ENCODE data around the gene TMEM150B. TPM values are rescaled to one million over a fixed set of nuclear protein-coding genes. Genes with fewer than 3 reads are reported as not detected.

TMEM150B gene
- total RNA-seq, 1 donor from 2014 or later = 1.4 TPM

DNA sequence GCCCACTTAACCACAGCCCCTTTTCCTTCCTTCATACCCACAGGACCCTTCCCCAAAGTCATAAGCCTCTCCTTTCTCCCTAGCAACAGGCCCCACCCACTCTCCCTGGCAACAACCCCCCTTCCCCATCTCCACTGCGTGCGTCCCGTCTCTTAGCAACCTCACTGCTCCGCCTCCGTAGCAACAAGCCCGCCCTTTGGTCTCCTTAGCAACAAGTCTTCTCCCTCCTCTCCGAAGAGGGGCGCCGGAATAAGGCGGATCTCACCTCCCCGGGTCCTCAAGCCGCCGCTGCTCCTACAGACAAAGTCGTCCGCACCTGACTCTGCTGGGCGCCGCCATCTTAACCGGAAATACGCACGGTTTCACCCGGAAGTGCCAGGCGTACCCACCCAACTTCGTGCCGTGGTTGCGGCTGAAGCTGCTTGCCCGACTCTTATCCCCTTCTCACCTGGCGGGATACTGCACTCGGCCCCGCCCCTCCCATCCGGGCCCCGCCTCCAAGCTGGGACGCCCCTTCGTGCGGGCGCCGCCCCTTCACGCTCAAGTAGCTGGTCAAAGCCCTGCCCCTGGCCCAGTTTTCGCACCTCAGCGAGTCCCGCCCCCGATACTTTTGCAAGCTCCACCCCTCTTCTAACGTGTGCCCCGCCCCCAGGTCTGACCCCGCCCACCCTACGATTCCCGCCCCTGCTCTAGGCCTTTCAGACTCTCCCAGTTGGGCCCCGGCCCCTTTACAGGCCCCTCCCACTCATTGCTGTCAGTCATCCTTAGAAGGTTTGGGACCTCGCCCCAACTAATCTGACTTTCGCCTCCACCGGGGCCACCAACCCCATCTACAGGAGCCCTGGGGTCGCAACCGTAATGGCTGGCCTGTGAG lies 45.1 kb downstream of the TMEM150B start, which contains the start of gene HSPBP1:
HSPBP1 (minus strand) TSS at position 341 of the 874 bp plus-strand sequence. CDS start 502 bp downstream, outside the sequence.
- intact Hi-C loops (cut with micrococcal nuclease) = loop anchor here (1.0 to 2.0 kb wide), 16 partner anchors 12 to 1080 kb away; partner anchors contain the start of genes COX6B2, FIZ1, ISOC2 and KMT5C

DNA sequence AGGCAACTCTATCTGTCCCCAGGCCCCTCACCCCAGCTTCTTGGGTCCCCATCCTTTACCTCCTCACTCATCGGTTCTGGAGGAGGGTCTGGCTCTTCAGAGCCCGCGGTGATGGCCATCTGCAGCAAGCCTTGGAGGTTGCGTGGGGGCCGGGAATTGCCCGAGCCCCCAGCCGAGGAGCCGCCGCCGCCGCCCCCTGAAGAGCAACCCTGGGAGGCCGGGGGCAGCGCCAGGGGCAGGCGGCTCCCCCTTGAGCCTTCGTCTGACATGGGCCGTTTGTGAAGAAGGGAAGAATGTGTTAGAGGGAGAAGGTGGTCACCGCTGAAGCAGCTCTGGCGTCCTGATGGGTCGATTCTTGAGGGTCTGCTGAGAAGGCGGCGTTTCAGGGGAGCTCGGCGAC lies 45.8 kb downstream of the TMEM150B start:
- intact Hi-C loops (cut with micrococcal nuclease) = no loop called here

DNA sequence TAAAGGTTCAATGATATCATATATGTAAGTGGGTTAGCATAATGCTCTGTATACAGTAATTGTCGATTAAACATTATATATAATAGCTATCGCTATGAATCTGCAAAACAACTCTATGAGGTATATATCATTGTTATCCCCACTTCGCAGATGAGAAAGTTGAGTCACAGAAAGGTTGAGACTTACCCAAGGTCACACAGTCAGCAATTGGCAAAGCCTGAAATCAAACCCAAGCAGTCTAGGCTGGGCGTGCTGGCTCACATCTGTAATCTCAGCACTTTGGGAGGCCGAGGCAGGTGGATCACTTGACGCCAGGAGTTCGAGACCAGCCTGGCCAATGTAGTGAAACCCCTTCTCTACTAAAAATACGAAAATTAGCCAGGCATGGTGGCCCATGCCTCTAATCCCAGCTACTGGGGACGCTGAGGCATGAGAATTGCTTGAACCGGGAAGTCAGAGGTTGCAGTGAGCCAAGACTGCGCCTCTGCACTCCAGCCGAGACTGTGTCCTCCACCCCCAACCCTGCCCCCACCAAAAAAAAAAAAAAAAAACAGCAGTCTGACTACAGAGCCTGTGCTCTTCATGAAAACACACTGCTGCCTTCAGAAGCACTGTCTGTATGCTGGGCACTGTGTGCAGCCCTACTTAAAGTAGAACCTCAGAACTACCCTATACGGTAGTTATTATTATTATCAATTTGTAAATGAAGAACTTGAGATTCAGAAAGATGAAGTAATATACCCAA lies 46.6 kb downstream of the TMEM150B start:
- intact Hi-C loops (cut with micrococcal nuclease) = no loop called here

DNA sequence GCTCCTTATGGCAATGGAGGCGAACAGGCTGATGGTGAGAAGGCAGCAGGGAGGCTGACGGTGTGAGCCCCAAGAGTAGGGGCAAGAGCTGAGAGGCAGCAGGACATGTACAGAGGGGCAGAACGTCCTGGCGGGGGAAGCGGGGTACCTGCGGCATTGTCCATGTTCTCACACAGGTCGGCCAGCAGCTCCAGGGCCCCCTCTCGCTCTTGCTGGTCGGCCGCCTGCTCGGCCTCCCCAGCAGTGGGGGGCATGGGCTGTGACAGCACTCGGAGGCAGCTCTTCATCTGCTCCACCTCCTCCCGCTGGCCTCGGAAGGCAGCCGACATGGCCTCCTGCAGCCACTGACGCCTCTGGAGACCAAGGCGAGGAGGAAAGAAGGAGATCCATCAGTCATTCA lies 47.6 kb downstream of the TMEM150B start:
- intact Hi-C loops (cut with micrococcal nuclease) = no loop called here

DNA sequence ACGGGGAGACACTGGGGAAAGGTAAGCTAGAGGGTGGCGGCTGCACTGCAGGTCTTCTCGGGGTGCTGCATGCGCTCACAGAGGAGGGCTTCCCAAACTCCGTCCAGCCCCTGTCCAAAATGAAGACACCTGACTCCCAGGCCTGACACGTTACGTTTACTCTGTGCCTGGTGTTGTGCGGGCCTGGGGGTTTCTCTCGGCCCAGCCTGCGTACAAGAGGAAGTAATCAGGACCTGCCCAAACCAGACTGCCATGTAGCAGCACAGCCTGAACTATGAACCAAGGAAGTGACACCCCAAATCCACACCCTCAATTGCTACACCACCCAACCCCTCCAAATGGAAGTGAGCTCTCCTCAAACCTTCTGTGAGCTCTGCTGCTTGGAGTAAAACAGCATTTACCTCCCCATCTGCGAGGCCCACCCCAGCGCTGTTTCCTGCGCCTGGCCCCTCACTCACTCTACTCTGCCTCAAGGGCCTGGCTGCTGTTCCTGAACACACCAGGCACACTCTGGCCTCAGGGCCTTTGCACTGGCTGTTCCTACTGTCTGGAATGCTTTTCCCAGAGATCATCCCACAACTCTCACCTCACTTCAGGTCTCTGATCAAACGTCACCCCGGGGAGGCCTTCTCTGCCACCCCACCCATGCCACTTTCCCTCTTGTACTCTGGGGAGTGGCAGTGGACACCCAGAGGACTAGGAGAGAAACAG lies 48.3 kb downstream of the TMEM150B start:
- intact Hi-C loops (cut with micrococcal nuclease) = no loop called here

DNA sequence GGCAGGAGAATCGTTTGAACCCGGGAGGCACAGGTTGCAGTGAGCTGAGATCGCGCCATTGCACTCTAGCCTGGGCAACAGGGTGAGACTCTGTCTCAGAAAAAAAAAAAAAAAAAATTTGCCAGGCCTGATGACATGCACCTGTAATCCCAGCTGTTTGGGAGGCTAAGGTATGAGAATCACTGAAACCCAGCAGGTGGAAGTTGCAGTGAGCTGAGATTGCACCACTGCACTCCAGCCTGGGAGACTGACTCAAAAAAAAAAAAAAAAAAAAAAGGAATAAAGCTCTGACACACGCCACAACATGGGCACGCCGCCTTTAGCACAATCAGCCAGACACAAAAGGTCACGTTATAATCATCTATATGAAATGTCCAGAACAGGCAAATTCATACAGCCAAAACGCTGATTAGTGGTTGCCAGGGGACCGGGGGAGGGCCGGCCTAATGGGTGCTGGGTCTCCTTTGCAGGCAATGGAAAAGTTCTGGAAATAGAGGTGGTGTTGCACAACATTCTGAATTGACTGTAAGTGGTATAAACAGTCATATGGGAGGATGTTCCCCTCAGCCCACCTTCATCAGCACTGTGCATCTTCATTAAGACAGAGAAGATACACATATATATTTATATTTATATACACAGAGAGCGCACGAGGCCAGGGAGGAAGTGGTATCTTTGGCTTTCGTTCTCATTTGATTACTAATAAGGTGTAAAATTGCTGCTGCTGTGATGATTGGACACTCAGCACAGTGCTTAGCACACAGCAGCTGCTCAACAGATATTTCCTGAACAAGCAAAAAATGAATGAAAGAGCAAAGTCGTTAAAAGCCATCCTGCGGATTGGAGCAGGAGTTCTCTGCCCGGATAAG lies 49.1 kb downstream of the TMEM150B start:
- intact Hi-C loops (cut with micrococcal nuclease) = no loop called here

DNA sequence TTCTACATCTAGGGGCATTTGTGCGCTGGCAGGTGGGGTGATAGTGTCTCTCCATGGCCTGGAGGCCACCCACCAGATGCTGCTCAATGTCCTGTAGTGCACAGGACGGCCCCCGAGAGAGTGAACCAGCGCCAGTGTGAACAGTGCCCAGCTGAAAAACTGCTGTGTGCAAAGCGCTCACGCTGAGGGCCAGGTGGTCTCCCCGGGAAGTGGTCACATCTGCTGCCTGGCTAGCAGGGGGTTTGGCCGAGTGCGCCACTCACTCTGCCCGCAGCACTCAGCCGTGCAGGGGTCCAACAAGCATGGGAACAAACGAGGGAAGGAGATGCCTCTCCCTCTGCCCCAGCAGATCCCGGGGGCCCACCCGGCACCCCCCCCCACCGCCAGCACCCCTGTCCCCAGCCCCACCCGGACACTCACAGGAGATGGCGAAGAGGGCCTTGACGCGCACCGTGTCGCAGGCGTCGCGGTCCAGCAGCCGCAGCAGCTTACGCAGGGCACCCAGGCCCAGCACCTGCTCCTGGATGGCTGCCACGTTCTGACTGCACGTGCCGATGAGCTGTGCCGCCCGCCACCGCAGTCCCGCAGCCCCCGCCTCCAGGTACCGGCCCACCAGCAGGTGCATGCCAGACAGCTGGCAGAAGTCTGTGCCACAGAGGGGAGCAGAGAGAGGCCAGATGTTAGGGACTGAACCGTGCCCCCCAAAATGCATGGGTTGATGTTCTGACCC lies 51.0 kb downstream of the TMEM150B start:
- intact Hi-C loops (cut with micrococcal nuclease) = no loop called here

DNA sequence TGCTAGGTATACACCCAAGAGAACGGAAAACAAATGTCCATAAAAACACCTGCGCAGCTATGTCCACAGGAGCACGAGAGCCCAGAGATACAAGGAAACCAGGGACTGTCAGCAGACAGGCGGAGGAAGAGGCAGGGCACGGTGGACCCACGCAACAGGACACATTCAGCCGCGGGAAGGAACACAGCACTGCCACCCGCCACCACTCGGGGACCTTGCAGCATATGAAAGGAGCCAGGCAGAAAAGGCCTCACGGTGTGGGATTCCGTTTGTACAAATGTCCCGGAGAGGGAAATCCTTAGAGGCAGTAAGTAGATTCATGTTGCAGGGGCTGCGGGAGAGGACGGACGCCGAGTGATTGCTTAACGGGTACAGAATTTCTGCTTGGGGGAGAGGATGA lies 53.0 kb downstream of the TMEM150B start:
- intact Hi-C loops (cut with micrococcal nuclease) = no loop called here

DNA sequence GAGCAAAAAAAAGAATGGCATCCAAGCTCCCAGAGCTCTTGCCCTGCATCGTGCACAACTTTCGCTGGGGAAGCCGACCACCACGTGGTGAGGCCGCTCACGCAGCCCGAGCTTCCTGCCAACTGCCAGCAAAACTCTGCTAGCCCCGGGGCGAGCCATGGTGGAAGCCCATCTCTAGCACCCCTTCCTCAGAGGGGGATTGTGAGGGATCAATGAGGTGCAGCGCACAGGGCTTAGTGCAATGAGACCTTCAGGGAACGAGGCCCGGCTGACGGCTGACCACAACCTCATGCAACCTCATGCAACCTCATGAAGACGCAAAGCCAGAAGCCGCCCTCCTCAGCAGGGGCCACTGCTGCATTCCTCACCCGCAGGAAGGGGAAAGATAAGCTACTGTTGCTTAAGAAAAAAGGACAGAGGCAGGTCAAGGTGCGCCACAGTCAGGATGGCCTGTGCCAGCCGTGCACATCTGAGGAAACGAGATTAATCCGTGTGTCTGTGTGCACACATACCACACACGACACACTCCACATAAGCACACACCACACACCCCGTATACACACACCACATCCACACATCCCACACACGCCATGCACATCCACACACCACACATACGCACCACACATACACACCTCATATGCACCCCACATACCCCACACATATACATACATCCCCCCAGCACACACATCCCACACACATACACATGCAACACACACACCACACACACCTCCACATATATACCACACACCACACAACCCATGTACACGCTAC lies 54.8 kb downstream of the TMEM150B start:
- intact Hi-C loops (cut with micrococcal nuclease) = no loop called here

DNA sequence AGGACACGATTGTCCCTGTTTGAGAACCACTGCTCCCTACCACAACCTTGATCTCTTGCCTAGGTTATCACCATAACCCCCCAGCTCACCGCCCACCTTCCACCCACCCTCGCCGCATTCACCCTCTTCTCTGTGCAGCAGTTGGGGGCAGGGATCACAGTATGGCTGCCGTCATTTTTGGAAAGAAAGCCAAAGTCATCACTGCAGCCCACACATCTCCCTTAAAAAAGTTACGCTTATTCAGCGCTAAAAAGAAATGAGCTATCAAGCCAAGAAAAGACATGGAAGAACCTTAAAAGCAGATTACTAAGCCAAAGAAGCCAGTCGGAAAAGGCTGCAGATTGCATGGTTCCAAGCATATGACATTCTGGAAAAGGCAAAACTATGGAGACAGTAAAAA lies 55.8 kb downstream of the TMEM150B start:
- intact Hi-C loops (cut with micrococcal nuclease) = no loop called here

DNA sequence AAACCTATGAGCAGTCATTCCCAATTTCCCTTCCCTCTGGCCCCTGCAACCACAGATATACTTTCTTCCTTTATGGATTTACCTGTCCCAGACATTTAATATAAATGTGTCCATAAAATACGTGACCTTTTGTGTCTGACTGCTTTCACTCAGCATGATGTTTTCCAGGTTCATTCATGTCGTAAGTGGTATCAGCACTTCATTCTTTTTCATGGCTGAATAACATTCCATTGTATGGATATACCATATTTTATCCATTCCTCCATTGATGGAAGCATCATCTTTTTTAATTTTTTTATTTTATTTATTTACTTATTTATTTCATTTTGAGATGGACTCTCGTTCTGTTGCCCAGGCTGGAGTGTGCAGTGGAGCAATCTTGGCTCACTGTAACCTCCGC lies 58.3 kb downstream of the TMEM150B start:
- intact Hi-C loops (cut with micrococcal nuclease) = no loop called here

DNA sequence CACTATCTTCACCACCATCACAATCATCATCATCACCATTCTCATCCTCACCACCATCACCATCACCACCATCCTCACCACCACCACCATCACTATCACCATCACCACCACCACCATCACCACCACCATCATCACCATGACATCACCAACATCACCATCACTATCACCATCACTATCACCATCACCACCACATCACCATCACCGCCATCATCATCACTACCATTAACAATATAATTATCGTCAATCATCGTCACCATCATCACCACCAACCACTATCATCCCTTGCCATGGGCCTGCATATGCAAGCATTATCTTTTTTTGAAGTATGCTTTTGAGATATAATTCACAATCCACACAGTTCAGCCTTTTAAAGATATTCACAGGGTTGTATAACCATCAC lies 58.7 kb downstream of the TMEM150B start:
- intact Hi-C loops (cut with micrococcal nuclease) = no loop called here

DNA sequence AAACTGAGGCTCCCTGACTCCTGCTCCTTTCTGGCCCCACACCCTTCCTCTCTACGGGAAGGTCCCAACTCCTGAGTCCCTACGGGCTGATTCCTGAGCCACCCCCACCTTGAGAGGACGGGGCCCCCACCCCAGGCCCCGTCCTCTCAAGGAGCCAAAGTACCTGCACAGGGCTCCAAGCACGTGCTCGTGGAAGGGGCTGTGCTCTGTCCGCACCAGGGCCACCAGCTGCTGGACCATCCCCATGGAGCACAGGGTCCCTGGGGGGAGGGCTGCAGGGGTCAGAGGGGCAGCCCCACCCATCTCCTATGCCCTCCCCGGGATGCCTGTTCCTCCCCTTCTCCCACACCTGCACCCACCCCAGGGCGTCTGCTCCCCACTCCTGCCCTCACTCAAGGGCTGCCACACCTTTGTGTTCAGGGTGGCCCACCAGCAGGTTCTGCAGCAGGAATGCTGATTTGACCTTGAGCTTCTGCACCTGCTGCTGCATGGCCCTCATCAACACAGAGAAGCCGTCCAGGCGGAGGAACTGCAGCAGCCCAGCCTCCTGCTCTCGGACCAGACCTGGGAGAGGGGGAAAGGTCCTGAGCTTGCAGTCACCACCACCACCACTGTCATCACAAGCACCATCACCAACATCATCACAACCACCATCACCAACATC lies 59.3 kb downstream of the TMEM150B start:
- intact Hi-C loops (cut with micrococcal nuclease) = no loop called here

DNA sequence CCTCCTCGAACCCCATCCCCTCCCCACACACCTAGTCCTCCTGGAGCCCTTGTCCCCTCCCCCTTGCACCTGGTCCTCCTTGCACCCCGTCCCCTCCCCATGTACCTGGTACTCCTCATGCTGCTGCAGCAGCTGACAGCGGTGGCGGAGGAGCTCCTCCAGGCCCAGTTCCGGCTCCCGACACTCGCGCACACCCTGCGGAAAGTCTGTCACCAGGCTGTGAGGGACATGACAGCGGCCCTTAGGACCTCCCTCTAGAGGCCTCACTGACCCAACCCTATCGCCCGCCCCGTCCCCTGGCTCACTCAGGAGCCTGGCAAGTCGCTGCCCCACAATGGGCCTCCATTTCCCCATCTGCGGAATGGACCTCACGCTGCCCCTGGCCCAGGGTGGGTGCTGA lies 60.0 kb downstream of the TMEM150B start:
- intact Hi-C loops (cut with micrococcal nuclease) = no loop called here

DNA sequence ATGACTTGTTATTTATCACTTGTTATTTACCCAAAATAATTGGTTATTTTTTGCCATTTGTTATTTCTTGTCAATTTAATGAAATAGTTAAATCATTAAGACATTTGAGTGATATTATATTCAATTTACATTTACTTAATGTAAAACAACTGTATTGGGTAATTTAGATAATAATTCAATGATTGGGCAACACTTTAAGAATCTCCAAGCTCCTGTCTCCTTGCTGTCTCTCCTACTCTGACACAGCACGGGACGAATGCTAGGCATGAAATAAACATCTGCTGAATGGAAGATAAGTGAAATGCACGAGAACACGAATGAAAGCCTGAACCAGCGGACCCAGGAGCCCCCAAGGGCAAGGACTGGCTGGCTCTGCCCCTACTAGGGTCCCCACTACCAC lies 60.6 kb downstream of the TMEM150B start:
- intact Hi-C loops (cut with micrococcal nuclease) = no loop called here

All from T-helper 1 cell treated with Interleukin-12 subunit alpha and Interleukin-12 subunit beta and Interleukin-4 antibody, amounts not matched to agents 30 ng/mL and 1 ng/mL, for 36 hours (primary cell).